Right ventricle myocardium inferior (tissue), 1 donor: Measurements from ENCODE around the gene ADGRG2. TPM values are rescaled to one million over a fixed set of nuclear protein-coding genes. Genes with fewer than 3 reads are reported as not detected.
"Not testable (repeated sequence)": the region's sequence is repeated elsewhere in the genome, so short reads cannot be mapped to it uniquely, and the experiment has no call there.

Source experiments
- ATAC-seq: fragments of 200-7000 bp; cut with Tn5 transposase; one replicate; pipeline ENCODE4 v1.9.1; 2020; ENCODE audit warnings: mild to moderate bottlenecking, moderate library complexity
- DNase-seq: peaks from one replicate; pipeline ENCODE4 v3.0.0; 2021; ENCODE audit errors: missing footprints
- intact Hi-C: fragments of 100-400 bp; cut with DNase I; formaldehyde crosslinking; loops from one replicate; pipeline ENCODE4 v1.11.0; 2022
- total RNA-seq: library from RNA; stranded (reverse); fragmentation: NEBNext Ultra II Directional; extraction: Animal tissue kit (Norgen Biotek cat#: 25700); gene quantifications from one replicate; pipeline ENCODE4 v1.2.1, GENCODE V29; 2021
- donor health status: DM: no; HTN: yes; CAD: no; lungs with severe emphysema.

The ADGRG2 gene
- total RNA-seq, 1 donor from 2014 or later = 0.62 TPM

DNA sequence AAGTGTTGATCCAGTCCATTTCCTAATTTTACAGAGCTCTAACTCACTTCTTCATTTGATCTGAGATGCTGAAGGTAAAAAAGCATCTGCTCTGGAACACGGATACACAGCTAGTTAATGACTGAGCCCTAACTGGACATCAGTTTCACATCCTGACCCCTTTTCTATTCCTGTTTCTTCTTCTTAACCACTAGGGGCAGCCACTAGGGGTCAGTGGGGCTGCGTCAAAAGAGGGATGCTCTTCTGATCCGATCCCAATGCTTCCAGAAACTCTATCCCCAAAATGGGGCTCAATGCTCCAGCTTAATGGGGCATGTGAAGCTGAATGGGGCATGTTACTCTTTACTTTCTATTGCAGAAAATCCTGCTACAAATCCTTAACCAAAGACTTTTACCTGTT lies 105.0 kb downstream of the ADGRG2 start:
- DNase-seq = no peak
- intact Hi-C loops = loop anchor here (10.0 kb wide), 1 partner anchor 318 kb away; no protein-coding TSS in a partner anchor
- ATAC-seq = no peak

DNA sequence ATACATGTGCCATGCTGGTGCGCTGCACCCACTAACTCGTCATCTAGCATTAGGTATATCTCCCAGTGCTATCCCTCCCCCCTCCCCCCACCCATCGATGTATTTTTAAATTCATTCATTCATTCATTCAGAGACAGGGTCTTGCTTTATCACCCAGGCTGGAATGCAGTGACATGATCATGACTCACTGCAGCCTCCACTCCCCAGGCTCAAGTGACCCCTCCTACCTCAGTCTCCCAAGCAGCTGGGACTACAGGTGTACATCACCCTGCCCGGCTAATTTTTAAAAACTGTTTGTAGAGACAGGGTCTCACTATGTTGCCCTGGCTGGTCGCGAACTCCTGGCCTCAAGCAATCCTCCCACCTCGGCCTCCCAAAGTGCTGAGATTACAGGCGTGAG lies 105.7 kb downstream of the ADGRG2 start:
- not testable (repeated sequence) for ATAC-seq, DNase-seq
- intact Hi-C loops = loop anchor here (10.0 kb wide), 1 partner anchor 318 kb away; no protein-coding TSS in a partner anchor

DNA sequence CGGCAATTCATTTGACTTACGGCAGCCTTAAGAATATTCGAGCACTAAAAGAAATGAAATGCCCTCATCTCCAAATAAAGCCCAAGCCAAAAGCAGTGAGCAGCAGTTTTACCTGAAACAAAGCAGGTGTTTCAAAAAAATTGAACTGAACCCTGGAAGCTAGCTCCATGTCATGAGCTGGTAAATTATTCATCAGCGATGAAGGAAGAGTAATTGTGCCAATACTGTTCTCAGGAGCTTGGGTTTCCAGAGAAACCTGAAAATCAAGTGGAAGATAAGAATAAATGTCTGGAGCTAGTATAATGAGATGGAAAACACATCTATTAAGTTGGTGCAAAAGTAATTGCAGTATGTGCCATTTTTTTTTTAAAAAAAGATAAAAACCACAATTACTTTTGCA lies 114.4 kb downstream of the ADGRG2 start:
- intact Hi-C loops = no loop called here
- DNase-seq = no peak
- ATAC-seq = no peak

DNA sequence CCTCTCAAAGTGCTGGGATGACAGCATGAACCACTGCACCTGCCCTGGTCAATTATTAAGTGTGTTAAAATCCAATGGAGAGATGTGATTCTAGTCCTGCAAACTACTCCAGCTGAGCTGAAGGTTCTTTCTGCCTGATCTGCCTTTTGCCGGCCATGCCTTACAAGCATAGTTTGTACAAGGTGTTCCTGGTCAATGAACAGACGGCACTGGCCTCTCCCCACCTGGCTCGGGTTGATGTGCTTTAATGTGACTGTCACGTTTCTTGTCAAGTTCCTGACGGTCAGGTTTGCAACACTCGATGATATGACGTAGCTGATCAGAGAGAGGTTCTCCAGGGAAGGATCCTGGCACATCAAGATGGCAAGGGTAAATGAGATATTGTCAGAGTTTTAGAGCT lies 115.3 kb downstream of the ADGRG2 start:
- ATAC-seq (no peak), DNase-seq (no peak)
- intact Hi-C loops = no loop called here

DNA sequence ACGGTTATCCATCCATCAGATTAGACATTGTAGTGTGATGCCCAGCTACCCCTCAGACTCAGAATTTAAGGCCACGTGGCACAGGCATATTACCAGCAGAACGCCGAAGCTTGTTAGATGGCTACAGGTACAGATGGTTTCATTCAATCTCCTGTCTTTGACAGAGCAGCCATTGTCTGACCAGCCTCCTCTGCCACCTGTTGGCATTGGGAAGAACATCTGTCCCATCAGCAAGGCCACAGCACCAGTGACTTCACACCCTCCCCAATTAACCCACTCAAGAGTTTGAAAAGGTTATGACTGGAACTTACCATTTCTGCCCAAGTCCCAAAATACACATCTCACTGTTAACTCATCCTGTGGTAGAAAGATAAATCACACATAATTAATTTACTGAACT lies 116.4 kb downstream of the ADGRG2 start:
- intact Hi-C loops = no loop called here
- DNase-seq (no peak), ATAC-seq (no peak)

DNA sequence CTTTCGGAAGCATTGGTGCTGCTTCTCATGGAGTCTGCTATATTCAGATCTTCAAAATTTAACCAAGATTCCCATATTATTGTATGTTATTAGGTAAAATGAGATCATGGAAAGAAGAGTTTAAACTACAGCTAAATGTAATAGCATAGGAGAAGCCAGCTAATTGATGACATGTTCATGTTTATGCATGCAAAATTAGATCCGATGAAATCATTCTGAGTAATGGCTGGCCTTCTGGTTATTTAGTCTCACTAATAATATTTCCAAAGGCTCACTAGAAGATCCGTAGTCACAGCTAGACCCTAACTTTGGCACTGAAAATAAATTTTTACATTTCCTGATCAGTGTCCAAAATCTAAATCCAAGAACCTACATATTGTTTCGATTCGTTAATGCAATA lies 118.5 kb downstream of the ADGRG2 start:
- intact Hi-C loops = no loop called here
- no peak for DNase-seq
- no peak for ATAC-seq

DNA sequence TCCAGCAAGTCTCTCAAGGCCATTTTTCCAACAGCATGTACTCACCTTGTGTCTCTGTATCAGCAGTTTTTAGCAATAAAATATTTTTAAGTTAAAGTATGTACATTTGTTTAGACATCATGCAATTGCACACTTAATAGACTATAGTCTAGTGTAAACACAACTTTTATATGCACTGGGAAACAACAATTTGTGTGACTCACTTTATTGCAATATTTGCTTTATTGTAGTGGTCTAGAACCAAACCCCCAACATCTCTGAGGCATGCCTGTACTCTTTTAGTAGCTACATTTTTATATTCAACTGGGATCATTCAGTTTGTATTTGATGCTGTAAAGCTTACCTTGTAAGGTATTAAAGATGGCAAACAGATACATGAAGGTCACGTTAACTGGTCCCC lies 123.6 kb downstream of the ADGRG2 start:
- ATAC-seq = no peak
- intact Hi-C loops = no loop called here
- DNase-seq = no peak

DNA sequence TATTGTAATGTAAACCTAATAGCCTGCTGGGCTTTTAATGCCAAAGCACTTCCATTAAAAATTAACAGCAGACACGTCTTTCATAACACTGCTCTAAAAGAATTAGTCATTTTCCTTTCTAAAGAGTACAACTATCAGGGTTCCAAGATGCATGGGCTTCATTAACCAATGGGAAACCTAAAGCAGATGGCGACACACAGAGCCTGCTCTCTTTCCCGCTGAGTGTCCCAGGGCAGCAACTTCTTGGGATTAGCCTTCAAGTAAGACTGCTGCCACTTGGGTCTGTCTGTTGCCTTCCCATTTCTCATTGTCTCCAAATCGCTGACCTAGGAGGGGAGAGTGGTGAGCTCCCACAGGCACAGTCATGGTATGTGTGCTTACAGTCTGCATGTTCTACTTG lies 124.4 kb downstream of the ADGRG2 start:
- ATAC-seq (no peak), DNase-seq (no peak)
- intact Hi-C loops = no loop called here

DNA sequence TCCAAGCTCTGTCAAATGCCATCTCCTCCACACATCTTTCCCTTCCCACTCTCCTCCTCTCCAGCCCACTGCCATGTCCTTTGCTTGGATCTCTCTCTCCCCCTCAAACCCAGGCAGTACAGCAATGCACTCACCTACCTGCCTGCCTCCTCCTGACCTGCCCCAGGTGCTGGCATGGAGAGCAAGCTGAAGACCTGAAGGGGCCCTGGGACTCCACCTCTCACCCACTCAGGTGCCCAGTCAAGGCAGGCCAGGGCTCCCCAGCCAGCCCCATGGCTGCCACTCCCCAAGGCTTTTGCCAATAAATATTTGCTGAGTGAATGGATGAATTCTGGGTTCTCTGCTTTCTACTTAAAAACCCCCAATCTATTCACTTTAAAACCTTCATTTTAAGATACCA lies 125.7 kb downstream of the ADGRG2 start:
- ATAC-seq (no peak), DNase-seq (no peak)
- intact Hi-C loops = no loop called here

DNA sequence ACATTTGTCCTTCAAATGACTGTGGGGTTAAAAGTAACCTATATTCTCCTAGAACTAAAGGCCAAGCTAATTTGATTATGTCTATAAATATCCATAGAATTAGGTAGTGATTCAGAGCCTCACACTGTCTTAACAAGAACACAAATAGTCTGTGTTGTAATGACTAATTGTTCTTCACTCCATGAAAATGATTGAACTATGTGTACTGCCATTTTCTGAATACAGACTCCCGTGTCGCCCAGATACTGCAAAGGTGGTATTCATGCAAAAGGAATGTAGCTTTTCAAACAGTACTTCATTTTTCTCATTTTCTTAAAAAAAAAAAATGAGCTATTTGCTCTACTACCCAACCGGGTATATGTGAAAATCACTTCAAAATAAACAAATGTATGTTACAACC lies 127.0 kb downstream of the ADGRG2 start:
- intact Hi-C loops = no loop called here
- no peak for DNase-seq
- ATAC-seq = no peak

DNA sequence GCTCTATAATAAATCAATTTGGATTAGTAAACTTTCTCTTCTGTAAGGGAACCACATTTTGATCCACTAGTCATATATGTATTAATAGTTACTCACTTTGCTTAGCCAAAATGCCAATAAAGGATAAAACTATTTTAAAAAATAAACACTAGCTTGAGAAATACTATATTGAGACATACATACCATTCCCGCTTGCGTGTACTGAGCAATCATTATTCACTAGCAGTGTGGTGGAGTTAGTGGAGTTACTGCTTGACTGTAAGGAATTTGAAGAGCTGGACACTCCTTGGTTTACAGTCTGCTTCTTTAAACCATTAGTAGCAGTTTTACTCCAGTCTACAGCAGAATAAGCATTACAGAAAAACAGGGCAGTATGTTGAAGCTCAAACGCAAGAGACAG lies 127.6 kb downstream of the ADGRG2 start:
- ATAC-seq = no peak

DNA sequence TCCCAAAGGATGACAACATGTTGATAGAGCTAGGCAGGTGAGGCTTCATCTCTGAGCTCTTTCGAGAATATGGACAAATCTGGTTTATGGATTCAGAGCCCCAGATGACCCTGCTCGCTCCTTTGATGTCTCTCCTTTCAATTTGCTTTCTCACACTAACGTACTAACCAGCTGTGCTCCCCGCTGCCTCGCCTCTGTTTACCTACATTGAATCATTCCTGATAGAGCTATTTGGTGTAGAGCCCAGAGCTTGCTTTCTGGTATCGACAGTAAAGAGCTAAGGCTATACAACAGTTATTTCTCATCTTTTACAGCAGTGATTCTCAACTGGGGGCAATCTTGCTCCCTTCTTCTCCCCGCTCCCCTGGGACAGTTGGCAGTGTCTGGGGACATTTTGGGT lies 129.4 kb downstream of the ADGRG2 start:
- intact Hi-C loops = no loop called here
- no peak for DNase-seq
- no peak for ATAC-seq

More for the DNA sequence above, 127.6 kb downstream of the ADGRG2 start:
- intact Hi-C loops = no loop called here
- DNase-seq = no peak

DNA sequence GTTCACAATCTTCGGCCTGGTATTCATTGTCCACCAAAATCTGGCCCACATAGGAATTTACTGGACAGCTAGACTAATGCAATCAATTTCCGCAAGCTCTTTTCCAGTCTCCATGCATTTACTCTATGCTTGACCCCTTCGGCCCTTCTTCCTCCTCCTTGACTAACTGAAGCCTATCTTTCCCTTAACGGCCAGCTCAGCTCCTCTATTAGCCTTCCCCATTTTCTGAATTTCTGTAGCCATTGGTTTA lies 137.2 kb downstream of the ADGRG2 start:
- ATAC-seq (no peak), DNase-seq (no peak)
- intact Hi-C loops = no loop called here

DNA sequence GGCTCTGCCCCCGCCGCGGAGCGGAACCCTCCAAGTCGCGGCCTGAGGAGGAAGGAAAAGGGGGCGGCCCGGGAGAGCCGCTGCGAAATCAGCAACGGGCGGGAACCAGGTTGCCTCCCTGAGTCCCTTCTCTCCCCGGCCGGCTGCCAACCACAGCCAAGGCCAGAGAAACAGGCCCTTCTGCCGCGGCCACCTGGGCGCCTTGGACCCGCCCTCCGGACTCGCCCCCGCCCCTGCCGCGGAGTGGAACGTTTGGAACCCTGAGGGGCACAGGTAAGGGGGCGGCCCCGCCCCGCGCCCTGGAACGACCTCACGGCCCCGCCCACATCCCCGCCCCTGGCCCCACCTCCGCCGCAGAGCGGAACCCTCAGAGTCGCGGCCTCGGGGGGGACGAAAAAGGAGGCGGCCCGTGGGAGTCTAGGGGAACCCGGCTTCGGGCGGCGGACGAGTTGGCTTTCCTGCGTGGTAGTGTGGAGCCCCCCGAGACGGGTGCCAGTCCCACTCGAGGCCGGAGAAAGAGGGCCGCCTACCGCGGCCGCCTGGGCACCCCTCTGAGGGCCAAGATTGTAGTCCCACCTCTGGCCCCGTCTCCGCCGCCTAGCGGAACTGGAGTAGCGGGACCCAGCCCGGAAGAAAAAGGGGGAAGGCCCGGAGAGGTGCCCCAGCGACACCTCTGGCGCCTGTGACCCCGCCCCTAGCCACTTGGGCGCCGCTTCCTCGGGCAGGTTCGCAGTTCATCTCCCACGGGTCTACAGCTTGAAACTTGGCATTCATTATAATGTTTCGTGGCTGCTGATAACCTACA lies 137.7 kb downstream of the ADGRG2 start:
- intact Hi-C loops = loop anchor here (5.0 kb wide), 1 partner anchor 358 kb away; the partner anchor contains the start of gene PDHA1
- DNase-seq (peak; percentile 91), ATAC-seq (peak; percentile 96)

DNA sequence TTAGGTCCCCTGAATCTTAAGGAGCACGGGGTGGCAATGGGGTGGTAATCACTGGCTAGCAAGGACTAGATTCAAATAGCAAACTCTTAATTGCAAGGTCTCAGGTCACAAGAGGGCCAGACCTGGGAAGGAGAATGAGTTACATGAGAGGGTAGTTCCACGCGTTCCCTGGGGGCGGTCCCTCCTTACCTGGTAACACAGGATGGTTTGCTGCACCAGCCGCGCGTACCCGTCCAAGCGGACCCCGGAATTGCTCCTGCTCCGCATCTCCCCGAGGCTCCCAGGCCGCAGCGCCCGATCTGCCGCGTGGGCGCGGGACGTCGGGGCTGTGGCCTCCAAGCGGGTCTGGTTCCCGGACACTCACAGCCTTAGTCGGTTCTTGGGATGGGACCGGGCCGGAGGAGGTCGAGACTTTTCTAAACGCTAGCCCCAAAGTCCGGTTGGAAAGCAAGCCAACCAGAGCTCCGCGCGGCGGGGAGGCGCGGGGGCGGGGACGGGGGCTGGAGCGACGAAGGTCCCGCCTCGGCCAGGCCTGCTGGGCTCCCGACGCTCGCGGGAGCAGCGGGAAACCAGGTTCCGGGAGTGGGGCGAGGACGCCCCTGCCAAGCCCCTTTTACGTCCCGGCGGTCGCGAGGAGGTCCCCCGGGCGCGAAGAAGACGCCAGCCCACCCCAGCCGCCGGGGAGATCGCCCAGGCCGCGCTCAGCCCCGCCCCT lies 138.4 kb downstream of the ADGRG2 start, which contains the start of gene PHKA2:
Gene PHKA2, minus strand, starts transcription at position 449 of the 715 bp plus-strand sequence. Its CDS starts 182 bp downstream, at position 267.
- peak; percentile 79 for ATAC-seq
- intact Hi-C loops = loop anchor here (5.0 kb wide), 1 partner anchor 358 kb away; the partner anchor contains the start of gene PDHA1
- DNase-seq = peak; percentile 86

DNA sequence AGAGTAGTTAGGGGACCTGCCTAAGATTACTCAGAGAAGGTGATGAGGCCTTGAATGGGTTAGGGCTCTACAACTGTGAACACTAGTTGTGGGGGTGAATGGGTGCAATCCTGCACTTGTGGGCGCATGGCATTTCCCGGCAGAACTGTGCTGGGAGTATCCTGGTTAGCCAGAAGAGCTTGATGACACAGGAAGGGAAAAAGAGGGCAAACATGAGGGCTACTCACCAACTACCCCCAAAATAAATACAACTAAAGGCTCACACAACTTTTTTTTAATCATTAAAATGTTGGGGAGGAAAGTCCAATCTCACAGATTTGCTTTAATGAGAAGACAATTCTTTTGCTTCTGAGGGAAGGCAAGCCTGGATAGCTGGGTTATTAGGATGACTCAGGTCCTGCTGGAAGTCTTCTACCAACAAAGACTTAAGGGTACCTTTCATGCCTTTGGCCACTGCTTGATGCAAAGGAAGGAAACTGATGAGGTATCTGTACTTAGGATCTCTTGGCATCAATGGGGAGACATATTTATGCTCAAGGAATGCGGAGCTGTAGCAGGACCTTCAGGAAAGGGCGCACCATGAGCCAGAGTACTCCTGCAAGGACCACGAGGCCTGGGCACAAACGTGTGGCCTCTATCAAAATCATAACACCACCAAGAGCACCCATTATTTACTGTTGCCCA lies 141.0 kb downstream of the ADGRG2 start:
- ATAC-seq (no peak), DNase-seq (no peak)
- intact Hi-C loops = loop anchor here (5.0 kb wide), 1 partner anchor 361 kb away; the partner anchor contains the start of gene PDHA1

DNA sequence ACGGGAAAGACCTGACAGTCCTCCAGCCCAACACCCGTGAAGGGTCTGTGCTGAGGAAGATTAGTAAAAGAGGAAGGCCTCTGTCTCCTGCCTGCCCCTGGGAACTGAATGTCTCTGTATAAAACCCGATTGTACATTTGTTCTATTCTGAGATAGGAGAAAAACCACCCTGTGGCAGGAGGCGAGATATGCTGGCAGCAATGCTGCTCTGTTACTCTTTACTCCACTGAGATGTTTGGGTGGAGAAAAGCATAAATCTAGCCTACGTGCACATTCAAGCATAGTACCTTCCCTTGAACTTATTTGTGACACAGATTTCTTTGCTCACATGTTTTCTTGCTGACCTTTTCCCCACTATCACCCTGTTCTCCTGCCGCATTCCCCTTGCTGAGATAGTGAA lies 142.0 kb downstream of the ADGRG2 start:
- intact Hi-C loops = loop anchor here (5.0 kb wide), 1 partner anchor 362 kb away; the partner anchor contains the start of gene PDHA1
- not testable (repeated sequence) for DNase-seq, ATAC-seq

DNA sequence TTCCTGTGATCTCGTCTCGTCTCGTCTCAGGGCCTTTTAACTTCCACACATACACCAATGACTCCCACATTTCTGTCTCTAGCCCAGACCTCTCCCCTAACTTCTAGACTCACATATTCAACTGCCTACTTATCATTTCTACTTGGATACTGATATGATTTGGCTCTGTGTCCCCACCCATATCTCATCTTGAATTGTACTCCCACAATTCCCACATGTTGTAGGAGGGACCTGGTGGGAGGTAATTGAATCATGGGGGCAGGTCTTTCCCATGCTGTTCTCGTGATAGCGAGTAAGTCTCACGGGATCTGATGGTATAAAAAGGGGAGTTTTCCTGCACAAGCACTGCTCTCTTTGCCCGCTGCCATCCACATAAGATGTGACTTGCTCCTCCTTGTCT lies 147.3 kb downstream of the ADGRG2 start:
- ATAC-seq = no peak
- intact Hi-C loops = no loop called here
- no peak for DNase-seq

DNA sequence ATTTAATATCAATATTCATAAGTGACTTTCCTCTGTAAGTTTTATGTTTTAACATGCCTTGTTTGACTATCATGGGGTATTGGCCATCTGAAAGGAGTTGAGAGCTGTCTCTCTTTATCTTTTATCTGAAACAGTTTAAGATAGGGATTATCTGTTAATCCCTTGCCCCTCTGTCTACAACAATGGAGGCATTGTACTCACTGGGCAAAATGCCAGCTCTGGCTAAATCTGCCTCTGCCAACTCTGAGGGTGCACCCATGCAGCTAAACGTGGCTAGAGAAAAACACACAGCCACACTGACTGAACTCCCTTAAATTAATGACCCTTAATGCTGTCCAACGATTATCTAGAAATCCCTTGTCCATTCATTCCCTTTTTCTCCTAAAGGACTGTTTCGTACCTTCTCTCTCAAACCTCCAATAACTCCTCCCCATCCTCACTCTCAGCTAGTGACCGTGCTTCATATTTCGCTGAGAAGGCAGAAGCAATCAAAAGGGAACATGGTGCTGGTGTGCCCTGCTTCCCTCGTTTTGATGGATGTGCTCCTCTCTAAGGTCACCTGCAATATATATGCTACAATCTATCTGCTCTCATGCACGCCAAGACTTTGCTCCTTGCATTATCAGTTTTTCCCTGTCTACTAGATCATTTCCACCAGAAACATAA lies 148.6 kb downstream of the ADGRG2 start:
- no peak for ATAC-seq
- intact Hi-C loops = no loop called here
- no peak for DNase-seq
